SK-N-MC (cell line): ENCODE results near the gene ALKBH5.

Source experiments
- EZH2 ChIP-seq: fragments of 200-600 bp; sonication (generic); IDR thresholded peaks from one replicate; pipeline ENCODE4 v1.6.1; 2017; ENCODE audit warnings: antibody characterized with exemption
- POLR2AphosphoS5 ChIP-seq: IDR thresholded peaks from 2 replicates; pipeline ENCODE4 v1.6.1; 2012; ENCODE audit warnings: mild to moderate bottlenecking, low read depth, low read length, borderline replicate concordance

DNA sequence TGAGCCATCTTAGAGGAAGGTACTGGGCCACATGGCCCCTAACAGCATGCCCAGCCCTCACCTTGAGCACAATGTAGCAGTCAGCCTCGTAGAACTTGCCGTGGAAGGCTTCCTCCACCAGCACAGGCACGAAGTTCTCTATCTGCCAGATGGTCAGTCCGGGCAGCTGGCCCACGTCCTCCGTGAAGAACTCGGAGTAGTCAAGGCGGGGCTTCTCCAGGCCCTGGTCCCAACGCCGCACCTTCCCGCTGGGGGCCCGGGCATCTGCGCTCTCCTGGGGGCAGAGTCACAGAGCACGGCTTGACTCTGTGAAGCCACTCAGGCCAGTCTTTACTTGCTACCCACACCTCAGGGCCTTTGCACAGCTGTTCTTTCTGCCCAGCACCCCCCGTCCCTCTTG is 67.6 kb downstream of the ALKBH5 start:
- TF ChIP-seq EZH2 (no peak), POLR2AphosphoS5 (no peak)
